DND-41 (cell line): ENCODE results near the gene JDP2.
A peak's percentile ranks its signal among the peaks of the same experiment; 100 is the strongest.

Experiments
- ATAC-seq: fragments of 200-7000 bp; cut with Tn5 transposase; 3 replicates; pipeline ENCODE4 v1.9.1; 2021; ENCODE audit warnings: low read depth; ENCODE audit not compliant: insufficient read depth
- DNase-seq: peaks from one replicate; pipeline ENCODE4 v3.0.0-alpha.2; 2020
- H2AFZ ChIP-seq: 2 replicates; pipeline ENCODE4 v1.6.0; 2012; ENCODE audit warnings: low read depth, low read length
- H3K27ac ChIP-seq: 2 replicates; pipeline ENCODE4 v1.5.1; 2012; ENCODE audit warnings: low read length, inconsistent platforms
- H3K27me3 ChIP-seq: fragments of 200-600 bp; sonication (generic); 2 replicates; pipeline ENCODE4 v1.6.0; 2012; ENCODE audit warnings: low read length, mild to moderate bottlenecking, inconsistent platforms; ENCODE audit not compliant: insufficient read depth, poor library complexity
- H3K36me3 ChIP-seq: 2 replicates; pipeline ENCODE4 v1.5.1; 2012; ENCODE audit warnings: low read length, inconsistent platforms; ENCODE audit not compliant: insufficient read depth
- H3K4me1 ChIP-seq: 2 replicates; pipeline ENCODE4 v1.5.1; 2012; ENCODE audit warnings: mild to moderate bottlenecking, low read length; ENCODE audit not compliant: insufficient read depth
- H3K4me2 ChIP-seq: 2 replicates; pipeline ENCODE4 v1.6.0; 2012; ENCODE audit warnings: mild to moderate bottlenecking, moderate library complexity, low read length, inconsistent platforms; ENCODE audit not compliant: insufficient read depth
- H3K4me3 ChIP-seq, 2 experiments: fragments of 200-600 bp in 1 of 2; shearing (Covaris generic) in 1 of 2; 2 replicates each; pipeline ENCODE4 v1.5.1; 2012 to 2016; ENCODE audit warnings: inconsistent platforms in 2 of 2, low read length in 2 of 2, mild to moderate bottlenecking in 2 of 2, low read depth in 1 of 2, moderate library complexity in 1 of 2
- H3K79me2 ChIP-seq: 2 replicates; pipeline ENCODE4 v1.6.0; 2012; ENCODE audit warnings: low read length, inconsistent platforms; ENCODE audit not compliant: insufficient read depth
- H3K9ac ChIP-seq: 2 replicates; pipeline ENCODE4 v1.6.0; 2012; ENCODE audit warnings: low read depth, mild to moderate bottlenecking, inconsistent platforms, low read length, moderate library complexity
- H3K9me3 ChIP-seq: 2 replicates; pipeline ENCODE4 v1.5.1; 2012; ENCODE audit warnings: low read length, moderate library complexity, mild to moderate bottlenecking, inconsistent platforms; ENCODE audit not compliant: insufficient read depth, severe bottlenecking
- H4K20me1 ChIP-seq: 2 replicates; pipeline ENCODE4 v1.6.0; 2012; ENCODE audit warnings: low read length; ENCODE audit not compliant: insufficient read depth
- CTCF ChIP-seq: IDR thresholded peaks from 2 replicates; pipeline ENCODE4 v1.5.1; 2012; ENCODE audit warnings: borderline replicate concordance, low read length, moderate library complexity, mild to moderate bottlenecking; ENCODE audit not compliant: poor library complexity, severe bottlenecking; ENCODE audit errors: extremely low read depth
- EZH2 ChIP-seq: IDR thresholded peaks from 3 replicates; pipeline ENCODE4 v1.6.1; 2012; ENCODE audit warnings: borderline replicate concordance, low read depth, mild to moderate bottlenecking, moderate library complexity, low read length, inconsistent platforms; ENCODE audit not compliant: severe bottlenecking

JDP2 gene

GRCh38 chr14:75521415-75522199 is 93.8 kb downstream of the JDP2 start:
- Histone ChIP-seq H3K4me3 (peak overlapping the region; percentile 19 to 63; a peak in 3 of 4 replicates), H3K4me2 (peak overlapping the region; percentile 89), H3K36me3 (no peaks in the 10 kb centered on the region), H3K4me1 (peaks cover 33% of the 10 kb centered on the region), H2AFZ (peak overlapping the region; percentile 90), H3K27ac (peak overlapping the region; percentile 72), H3K9me3 (no peaks in the 10 kb centered on the region), H4K20me1 (no peaks in the 10 kb centered on the region), H3K9ac (peak overlapping the region; percentile 50), H3K27me3 (no peaks in the 10 kb centered on the region), H3K79me2 (no peaks in the 10 kb centered on the region)
- DNase-seq (peak; percentile 15), ATAC-seq (peak; percentile 42)
- TF ChIP-seq EZH2: no peak
- no peak for TF ChIP-seq CTCF

GRCh38 chr14:75522224-75522982 is 94.6 kb downstream of the JDP2 start, which contains the start of gene BATF:
Gene BATF, plus strand, starts transcription at chr14:75522469. Its CDS starts 214 bp downstream, at chr14:75522683.
- peak; percentile 90 for ATAC-seq
- Histone ChIP-seq H3K36me3 (no peaks in the 10 kb centered on the region), H4K20me1 (no peaks in the 10 kb centered on the region), H2AFZ (peak within 1 kb of the TSS; percentile 90), H3K9ac (peak within 1 kb of the TSS; percentile 50), H3K27ac (peak within 1 kb of the TSS; percentile 72), H3K4me3 (peak within 1 kb of the TSS; percentile 19 to 63; a peak in 3 of 4 replicates), H3K4me2 (peak within 1 kb of the TSS; percentile 89), H3K4me1 (peaks cover 33% of the 10 kb centered on the region), H3K9me3 (no peaks in the 10 kb centered on the region), H3K79me2 (no peaks in the 10 kb centered on the region), H3K27me3 (no peaks in the 10 kb centered on the region)
- peak; percentile 69 for DNase-seq
- TF ChIP-seq EZH2 (no peak), CTCF (no peak)

GRCh38 chr14:75522983-75523318 is 95.1 kb downstream of the JDP2 start:
- Histone ChIP-seq H4K20me1 (no peaks in the 10 kb centered on the region), H3K79me2 (no peaks in the 10 kb centered on the region), H3K4me3 (peak overlapping the region in 1 of 2 experiments; percentile 63; a peak in 3 of 4 replicates), H3K36me3 (no peaks in the 10 kb centered on the region), H3K9ac (peak overlapping the region; percentile 50; the same call in 1 of the 2 replicates), H3K9me3 (no peaks in the 10 kb centered on the region), H3K4me2 (peak overlapping the region; percentile 89), H2AFZ (peak overlapping the region; percentile 90), H3K27me3 (no peaks in the 10 kb centered on the region), H3K4me1 (peaks cover 33% of the 10 kb centered on the region), H3K27ac (peak overlapping the region; percentile 72; the same call in 1 of the 2 replicates)
- DNase-seq (no peak), ATAC-seq (no peak)
- TF ChIP-seq EZH2 (no peak), CTCF (no peak)
